Neutrophil (primary cell): ENCODE data around the gene DAPK1.

Source experiments
- H3K27ac ChIP-seq: fragments of 200-600 bp; sonication (generic); 2 replicates; pipeline ENCODE4 v1.5.1; 2016; ENCODE audit warnings: mild to moderate bottlenecking, moderate library complexity
- H3K27me3 ChIP-seq: fragments of 200-600 bp; sonication (generic); 2 replicates; pipeline ENCODE4 v1.6.0; 2016; ENCODE audit warnings: mild to moderate bottlenecking
- H3K36me3 ChIP-seq: fragments of 200-600 bp; sonication (generic); 2 replicates; pipeline ENCODE4 v1.5.1; 2017
- H3K4me1 ChIP-seq, 2 experiments: fragments of 200-600 bp in 1 of 2; sonication (generic) in 1 of 2; 1 replicate in 1 of 2; 2 replicates in 1 of 2; pipeline versions ENCODE4 v1.5.1 to v1.6.1; 2013 to 2016; ENCODE audit warnings: low read depth in 1 of 2, low read length in 1 of 2, mild to moderate bottlenecking in 1 of 2, moderate library complexity in 1 of 2; ENCODE audit not compliant: control insufficient read depth in 1 of 2, insufficient read depth in 1 of 2
- H3K4me3 ChIP-seq, 2 experiments: fragments of 200-600 bp in 1 of 2; sonication (generic) in 1 of 2; 1 replicate in 1 of 2; 2 replicates in 1 of 2; pipeline ENCODE4 v1.5.1; 2013 to 2016; ENCODE audit warnings: low read depth in 1 of 2, low read length in 1 of 2, mild to moderate bottlenecking in 1 of 2, moderate library complexity in 1 of 2
- H3K9me3 ChIP-seq: fragments of 200-600 bp; sonication (generic); 2 replicates; pipeline ENCODE4 v1.5.1; 2016
- TF ChIP-seq, protein P1 (sequence below): fragments of 200-600 bp; sonication (generic); IDR thresholded peaks from 2 replicates; pipeline ENCODE4 v1.5.1; 2016; ENCODE audit warnings: antibody characterized with exemption

Gene DAPK1

DNA sequence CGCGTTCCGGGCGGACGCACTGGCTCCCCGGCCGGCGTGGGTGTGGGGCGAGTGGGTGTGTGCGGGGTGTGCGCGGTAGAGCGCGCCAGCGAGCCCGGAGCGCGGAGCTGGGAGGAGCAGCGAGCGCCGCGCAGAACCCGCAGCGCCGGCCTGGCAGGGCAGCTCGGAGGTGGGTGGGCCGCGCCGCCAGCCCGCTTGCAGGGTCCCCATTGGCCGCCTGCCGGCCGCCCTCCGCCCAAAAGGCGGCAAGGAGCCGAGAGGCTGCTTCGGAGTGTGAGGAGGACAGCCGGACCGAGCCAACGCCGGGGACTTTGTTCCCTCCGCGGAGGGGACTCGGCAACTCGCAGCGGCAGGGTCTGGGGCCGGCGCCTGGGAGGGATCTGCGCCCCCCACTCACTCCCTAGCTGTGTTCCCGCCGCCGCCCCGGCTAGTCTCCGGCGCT is at the start of gene DAPK1:
Gene DAPK1, plus strand, starts transcription at position 264 of the 442 bp plus-strand sequence. CDS start 1,211 bp downstream, outside the sequence.
- Histone ChIP-seq H3K27me3 (peaks cover 68% of the 10 kb centered on the region), H3K36me3 (no peaks in the 10 kb centered on the region), H3K4me3 (peak within 1 kb of the TSS; percentile 68 to 85), H3K27ac (peak within 1 kb of the TSS; percentile 44), H3K9me3 (no peaks in the 10 kb centered on the region), H3K4me1 (peaks cover 48 to 49% of the 10 kb centered on the region in 2 experiments)
- TF ChIP-seq, protein P1, sequence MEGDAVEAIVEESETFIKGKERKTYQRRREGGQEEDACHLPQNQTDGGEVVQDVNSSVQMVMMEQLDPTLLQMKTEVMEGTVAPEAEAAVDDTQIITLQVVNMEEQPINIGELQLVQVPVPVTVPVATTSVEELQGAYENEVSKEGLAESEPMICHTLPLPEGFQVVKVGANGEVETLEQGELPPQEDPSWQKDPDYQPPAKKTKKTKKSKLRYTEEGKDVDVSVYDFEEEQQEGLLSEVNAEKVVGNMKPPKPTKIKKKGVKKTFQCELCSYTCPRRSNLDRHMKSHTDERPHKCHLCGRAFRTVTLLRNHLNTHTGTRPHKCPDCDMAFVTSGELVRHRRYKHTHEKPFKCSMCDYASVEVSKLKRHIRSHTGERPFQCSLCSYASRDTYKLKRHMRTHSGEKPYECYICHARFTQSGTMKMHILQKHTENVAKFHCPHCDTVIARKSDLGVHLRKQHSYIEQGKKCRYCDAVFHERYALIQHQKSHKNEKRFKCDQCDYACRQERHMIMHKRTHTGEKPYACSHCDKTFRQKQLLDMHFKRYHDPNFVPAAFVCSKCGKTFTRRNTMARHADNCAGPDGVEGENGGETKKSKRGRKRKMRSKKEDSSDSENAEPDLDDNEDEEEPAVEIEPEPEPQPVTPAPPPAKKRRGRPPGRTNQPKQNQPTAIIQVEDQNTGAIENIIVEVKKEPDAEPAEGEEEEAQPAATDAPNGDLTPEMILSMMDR = no peak

DNA sequence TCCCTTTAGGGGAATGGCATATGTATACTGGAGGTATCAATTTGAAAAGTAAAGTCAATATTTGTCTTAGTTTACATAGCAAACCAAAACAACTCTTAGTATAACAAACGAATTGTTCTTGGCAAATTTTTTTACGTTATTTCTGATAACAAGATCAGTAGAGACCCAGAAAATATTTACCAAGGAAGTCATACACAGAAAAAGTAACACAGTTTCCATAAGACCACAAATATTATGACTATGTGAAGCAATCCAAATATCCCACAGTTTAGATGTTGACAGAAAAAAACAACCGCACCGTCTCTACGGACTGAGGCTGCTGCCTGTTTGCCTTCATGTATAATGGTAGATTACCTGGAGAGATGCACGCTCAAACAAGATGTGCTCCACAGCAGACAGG is 46.5 kb upstream of the DAPK1 start:
- H3K27ac ChIP-seq = no peak overlapping the region
- no peaks in the 10 kb centered on the region for H3K27me3 ChIP-seq
- H3K9me3 ChIP-seq = no peaks in the 10 kb centered on the region
- H3K36me3 ChIP-seq = no peaks in the 10 kb centered on the region
- no peak overlapping the region for H3K4me3 ChIP-seq
- TF ChIP-seq, protein P1 = no peak
- no peaks in the 10 kb centered on the region for H3K4me1 ChIP-seq

DNA sequence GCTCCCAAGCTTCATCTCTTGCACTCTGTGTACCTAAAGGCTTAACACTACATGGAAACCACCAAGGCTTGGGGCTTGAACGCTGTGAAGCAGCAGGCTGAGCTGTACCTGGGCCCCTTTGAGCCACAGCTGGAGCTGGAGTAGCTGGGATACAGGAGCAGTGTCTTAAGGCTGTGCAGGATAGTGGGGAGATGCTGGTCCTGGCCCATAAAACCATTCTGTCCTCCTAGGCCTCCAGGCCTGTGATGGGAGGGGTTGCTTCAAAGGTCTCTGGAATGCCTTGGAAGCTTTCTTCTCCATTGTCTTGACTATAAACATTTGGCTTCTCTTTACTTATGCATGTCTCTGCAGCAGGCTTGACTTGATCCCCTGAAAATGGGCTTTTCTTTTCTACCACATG is 42.3 kb upstream of the DAPK1 start:
- TF ChIP-seq, protein P1 = no peak
- H3K36me3 ChIP-seq = no peaks in the 10 kb centered on the region

DNA sequence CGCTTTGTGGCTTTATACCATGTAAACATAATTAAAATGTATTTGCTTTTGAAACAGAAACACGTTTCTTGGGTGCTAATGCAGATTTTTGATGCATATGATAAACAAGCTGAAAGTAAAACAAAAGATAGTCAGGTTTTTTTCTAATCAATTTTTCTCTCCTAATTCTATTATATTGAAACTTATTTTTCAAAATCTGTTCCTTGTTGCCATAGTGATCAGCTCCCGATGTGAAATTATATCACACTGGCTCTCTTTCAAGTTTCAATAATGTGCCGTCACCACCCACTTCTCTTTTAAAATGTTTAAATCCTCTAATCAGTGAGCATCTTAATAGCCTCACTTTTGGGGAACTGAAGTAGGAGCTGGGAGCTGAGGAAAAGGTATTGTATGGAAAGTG is 36.4 kb upstream of the DAPK1 start:
- no peaks in the 10 kb centered on the region for H3K27me3 ChIP-seq
- H3K4me1 ChIP-seq = no peaks in the 10 kb centered on the region
- no peaks in the 10 kb centered on the region for H3K9me3 ChIP-seq
- TF ChIP-seq, protein P1 = no peak
- H3K36me3 ChIP-seq = no peaks in the 10 kb centered on the region
- no peak overlapping the region for H3K27ac ChIP-seq
- no peak overlapping the region for H3K4me3 ChIP-seq

More for the DNA sequence above, 42.3 kb upstream of the DAPK1 start:
- Histone ChIP-seq H3K4me1 (no peaks in the 10 kb centered on the region), H3K9me3 (no peaks in the 10 kb centered on the region), H3K27me3 (no peaks in the 10 kb centered on the region), H3K4me3 (no peak overlapping the region), H3K27ac (no peak overlapping the region)

DNA sequence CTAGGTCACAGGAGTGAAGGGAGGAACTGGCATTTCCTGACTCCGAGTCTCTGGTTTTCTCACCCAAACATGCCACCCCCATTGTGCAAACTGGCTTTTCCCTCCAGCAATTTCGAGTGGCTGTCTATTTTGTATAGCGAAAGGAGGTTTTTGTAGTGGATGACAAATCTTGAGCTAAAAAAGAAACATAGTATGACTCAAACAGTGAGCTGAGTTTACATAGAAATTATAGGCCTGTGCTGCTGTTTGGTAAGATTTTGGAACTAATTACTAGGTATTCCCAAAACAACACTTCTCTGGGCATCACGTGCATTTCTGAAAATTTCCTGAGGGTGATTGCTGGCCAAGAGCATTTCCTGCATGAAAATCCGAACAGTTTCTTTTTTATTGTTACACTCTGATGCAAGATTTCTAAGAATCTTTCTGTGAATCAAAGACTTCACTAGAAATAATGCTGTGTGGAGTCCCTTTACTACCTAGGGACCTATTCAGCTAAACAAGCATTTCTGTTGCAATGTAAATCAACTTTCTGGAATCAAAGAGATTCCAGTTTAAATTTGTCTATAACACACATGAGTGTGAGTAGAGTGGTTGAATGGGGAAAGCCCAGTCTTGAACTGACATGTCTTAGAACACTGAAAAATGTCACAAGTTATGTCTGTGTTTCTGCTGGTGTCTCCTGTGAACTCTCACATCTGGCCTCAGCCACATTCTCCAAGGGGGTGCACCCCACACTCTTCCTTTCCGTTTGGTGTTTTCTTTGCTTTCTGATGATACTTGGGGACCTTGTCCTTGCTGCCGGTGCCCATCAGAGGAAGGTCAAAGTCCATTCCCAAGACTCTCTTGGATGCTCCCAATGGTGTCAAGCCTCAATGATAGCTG is 33.3 kb upstream of the DAPK1 start:
- Histone ChIP-seq H3K36me3 (no peaks in the 10 kb centered on the region), H3K4me1 (no peaks in the 10 kb centered on the region), H3K27me3 (no peaks in the 10 kb centered on the region), H3K4me3 (no peak overlapping the region), H3K9me3 (no peaks in the 10 kb centered on the region), H3K27ac (no peak overlapping the region)
- TF ChIP-seq, protein P1 = no peak
